ENCODE data around the gene TUBGCP6. TPM values are rescaled to one million over a fixed set of nuclear protein-coding genes. Genes with fewer than 3 reads are reported as not detected.
A peak's percentile ranks its signal among the peaks of the same experiment; 100 is the strongest.

Gene TUBGCP6
- total RNA-seq, 4 donors from 2014 or later = 64.6 to 102 (median 80.3) TPM

DNA sequence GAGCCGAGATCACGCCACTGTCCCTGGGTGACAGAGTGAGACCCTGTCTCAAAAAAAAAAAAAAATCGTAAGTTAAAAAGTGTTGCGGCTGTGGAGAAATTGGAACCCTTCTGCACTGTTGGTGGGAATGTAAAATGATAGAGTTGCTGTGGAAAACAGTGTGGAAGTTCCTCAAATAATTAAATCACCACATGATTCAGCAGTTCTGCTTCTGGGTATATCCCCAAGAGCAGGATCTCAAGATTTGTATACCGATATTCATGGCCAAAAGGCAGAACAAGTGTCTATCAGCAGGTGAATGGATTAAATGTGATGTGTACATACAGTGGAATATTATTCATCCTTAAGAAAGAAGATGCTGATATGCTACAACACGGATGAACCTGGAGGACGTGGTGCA lies 40.3 kb downstream of the TUBGCP6 start:
- Histone ChIP-seq H3K4me3 (replicated peaks in 1 of 3) (no peak overlapping the region), H3K27me3 (no peaks in the 10 kb centered on the region), H3K4me1 (peaks cover 18 to 19% of the 10 kb centered on the region in 2 donors), H3K9me3 (no peaks in the 10 kb centered on the region), H3K36me3 (peaks cover 13 to 16% of the 10 kb centered on the region in 2 donors), H3K27ac (no peak overlapping the region)
- 93 to 97% methylated on average over 7 of the region's 7 CpGs for WGBS, 2 donors
- intact Hi-C loops (cut with DNase I) = no loop called here
- TF ChIP-seq POLR2A (IDR thresholded peaks at IDR 0.05) = no peak
- TF ChIP-seq, protein P1, sequence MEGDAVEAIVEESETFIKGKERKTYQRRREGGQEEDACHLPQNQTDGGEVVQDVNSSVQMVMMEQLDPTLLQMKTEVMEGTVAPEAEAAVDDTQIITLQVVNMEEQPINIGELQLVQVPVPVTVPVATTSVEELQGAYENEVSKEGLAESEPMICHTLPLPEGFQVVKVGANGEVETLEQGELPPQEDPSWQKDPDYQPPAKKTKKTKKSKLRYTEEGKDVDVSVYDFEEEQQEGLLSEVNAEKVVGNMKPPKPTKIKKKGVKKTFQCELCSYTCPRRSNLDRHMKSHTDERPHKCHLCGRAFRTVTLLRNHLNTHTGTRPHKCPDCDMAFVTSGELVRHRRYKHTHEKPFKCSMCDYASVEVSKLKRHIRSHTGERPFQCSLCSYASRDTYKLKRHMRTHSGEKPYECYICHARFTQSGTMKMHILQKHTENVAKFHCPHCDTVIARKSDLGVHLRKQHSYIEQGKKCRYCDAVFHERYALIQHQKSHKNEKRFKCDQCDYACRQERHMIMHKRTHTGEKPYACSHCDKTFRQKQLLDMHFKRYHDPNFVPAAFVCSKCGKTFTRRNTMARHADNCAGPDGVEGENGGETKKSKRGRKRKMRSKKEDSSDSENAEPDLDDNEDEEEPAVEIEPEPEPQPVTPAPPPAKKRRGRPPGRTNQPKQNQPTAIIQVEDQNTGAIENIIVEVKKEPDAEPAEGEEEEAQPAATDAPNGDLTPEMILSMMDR (IDR thresholded peaks at IDR 0.05) = no peak
- DNase-seq = no peak

DNA sequence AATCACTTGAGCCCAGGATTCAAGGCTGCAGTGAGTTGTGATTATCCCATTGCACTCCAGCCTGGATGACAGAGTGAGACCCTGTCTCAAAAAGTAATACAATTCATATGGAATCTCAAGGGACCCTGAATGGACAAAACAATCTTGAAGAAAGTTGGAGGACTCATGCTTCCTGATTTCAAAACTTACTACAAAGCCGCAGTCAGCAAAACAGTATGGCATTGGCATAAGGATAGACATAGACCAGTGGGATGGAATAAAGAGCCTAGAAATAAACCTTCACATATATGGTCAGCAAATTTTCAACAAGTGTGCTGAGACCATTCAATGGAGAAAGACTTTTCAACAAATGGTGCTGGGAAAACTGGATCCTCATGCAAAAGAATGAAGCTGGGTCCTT lies 41.5 kb downstream of the TUBGCP6 start:
- Histone ChIP-seq H3K4me1 (peaks cover 18 to 19% of the 10 kb centered on the region in 2 donors), H3K36me3 (peaks cover 13 to 19% of the 10 kb centered on the region in 2 donors), H3K27me3 (no peaks in the 10 kb centered on the region), H3K27ac (no peak overlapping the region), H3K4me3 (replicated peaks in 1 of 3) (no peak overlapping the region), H3K9me3 (no peaks in the 10 kb centered on the region)
- no peak for DNase-seq
- TF ChIP-seq POLR2A (IDR thresholded peaks at IDR 0.05) = no peak
- TF ChIP-seq, protein P1 (IDR thresholded peaks at IDR 0.05) = no peak
- WGBS, 2 donors = 96 to 98% methylated on average over 1 of the region's 1 CpG
- intact Hi-C loops (cut with DNase I) = no loop called here

DNA sequence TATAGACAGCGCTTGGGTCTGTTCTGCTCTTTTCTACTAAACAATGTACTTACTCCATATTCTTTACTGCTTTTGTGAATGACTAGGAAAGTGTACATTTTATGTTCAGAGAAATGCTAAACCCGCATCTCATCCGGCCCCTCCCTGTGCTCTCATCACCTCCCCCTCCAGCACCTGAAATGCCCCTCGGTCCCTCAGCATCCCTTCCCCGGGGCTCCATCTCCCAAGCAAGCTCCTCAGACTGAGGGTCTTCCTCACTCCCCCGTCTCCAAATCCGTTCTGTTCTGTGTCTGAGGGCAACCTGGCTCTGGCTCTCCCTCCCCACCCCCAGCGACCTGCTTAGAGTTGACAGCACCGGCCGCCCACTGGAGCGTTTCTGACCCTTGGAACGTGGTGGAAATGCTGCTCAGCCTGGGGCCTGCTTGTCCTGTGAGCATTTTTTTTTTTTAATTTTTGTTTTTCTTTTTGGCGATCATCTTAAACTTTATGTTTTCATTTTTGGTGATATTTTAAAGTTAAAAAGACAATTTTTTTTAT lies 42.6 kb downstream of the TUBGCP6 start:
- 36 to 45% methylated on average over 13 of the region's 13 CpGs for WGBS, 2 donors
- peaks cover 18 to 19% of the 10 kb centered on the region in 2 donors for H3K4me1 ChIP-seq
- H3K27me3 ChIP-seq = no peaks in the 10 kb centered on the region
- peak; percentile 76 for DNase-seq
- intact Hi-C loops (cut with DNase I) = no loop called here
- H3K36me3 ChIP-seq = peaks cover 19 to 23% of the 10 kb centered on the region in 2 donors
- H3K4me3 ChIP-seq (replicated peaks in 1 of 3) = peak overlapping the region in 1 of 3 donors; percentile 70
- no peak overlapping the region for H3K27ac ChIP-seq
- TF ChIP-seq, protein P1 (IDR thresholded peaks at IDR 0.05) = no peak
- TF ChIP-seq POLR2A (IDR thresholded peaks at IDR 0.05) = no peak
- H3K9me3 ChIP-seq = no peaks in the 10 kb centered on the region

DNA sequence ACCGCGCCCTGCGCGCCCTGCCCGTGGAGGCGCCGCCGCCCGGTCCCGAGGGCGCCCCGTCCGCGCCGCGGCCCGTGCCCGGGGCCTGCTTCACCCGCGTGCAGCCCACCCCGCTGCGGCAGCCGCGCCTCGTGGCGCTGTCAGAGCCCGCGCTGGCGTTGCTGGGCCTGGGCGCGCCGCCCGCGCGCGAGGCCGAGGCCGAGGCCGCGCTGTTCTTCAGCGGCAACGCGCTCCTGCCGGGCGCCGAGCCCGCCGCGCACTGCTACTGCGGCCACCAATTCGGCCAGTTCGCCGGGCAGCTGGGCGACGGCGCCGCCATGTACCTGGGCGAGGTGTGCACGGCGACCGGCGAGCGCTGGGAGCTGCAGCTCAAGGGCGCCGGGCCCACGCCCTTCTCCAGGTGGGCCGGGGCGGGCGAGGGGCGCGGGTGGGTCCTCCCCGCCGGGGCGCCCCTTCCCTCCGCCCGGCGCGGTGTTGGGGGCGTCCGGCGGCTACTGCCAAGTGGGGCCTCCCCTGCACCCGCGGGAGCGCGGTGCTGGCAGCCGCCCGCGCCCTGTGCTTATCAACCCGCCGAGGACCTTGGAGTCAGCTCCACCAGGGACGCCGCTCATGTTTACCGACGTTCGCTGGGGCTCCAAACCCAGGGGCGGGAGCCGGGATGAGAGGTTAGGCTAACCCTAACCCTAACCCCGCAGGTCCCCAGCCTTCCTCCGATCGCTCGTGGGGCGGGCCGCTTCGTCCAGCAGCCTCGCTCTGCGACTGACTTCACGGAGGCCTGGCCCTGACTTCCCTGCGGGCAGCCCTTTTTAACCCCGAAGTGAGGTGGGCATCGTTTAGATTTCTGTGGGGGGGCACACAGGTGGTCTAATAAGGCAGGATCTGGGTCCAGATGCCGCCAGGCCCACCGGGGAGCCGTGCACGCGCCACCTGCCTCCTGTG lies 43.4 kb downstream of the TUBGCP6 start:
- H3K27ac ChIP-seq = peak overlapping the region in 1 of 3 donors; percentile 60
- H3K27me3 ChIP-seq = no peaks in the 10 kb centered on the region
- TF ChIP-seq, protein P1 (IDR thresholded peaks at IDR 0.05) = no peak
- TF ChIP-seq POLR2A (IDR thresholded peaks at IDR 0.05) = no peak
- H3K4me3 ChIP-seq (replicated peaks in 1 of 3) = peak overlapping the region; percentile 29 to 70 (median 51)
- peak; percentile 39 to 42 for DNase-seq
- WGBS, 2 donors = 16 to 25% methylated on average over 13 to 19 of the region's 115 CpGs
- H3K9me3 ChIP-seq = no peaks in the 10 kb centered on the region
- intact Hi-C loops (cut with DNase I) = no loop called here
- peaks cover 14 to 19% of the 10 kb centered on the region in 2 donors for H3K36me3 ChIP-seq
- H3K4me1 ChIP-seq = peaks cover 18 to 19% of the 10 kb centered on the region in 2 donors

Measured in thyroid gland (tissue), 4 donors.